Right lobe of liver (tissue), 6 donors: Measurements from ENCODE around the gene TPSAB1. TPM values are rescaled to one million over a fixed set of nuclear protein-coding genes. Genes with fewer than 3 reads are reported as not detected.

Experiments
- ATAC-seq, 4 donors: fragments of 200-7000 bp; cut with Tn5 transposase; one replicate each; pipeline ENCODE4 v1.9.1; 2020; ENCODE audit warnings: mild to moderate bottlenecking in 4 of 4, moderate library complexity in 4 of 4
- DNase-seq, 3 donors: peaks; one replicate each; pipeline ENCODE4 v3.0.0-alpha.2; 2020
- H3K27ac ChIP-seq, 3 donors: fragments of 200-600 bp; one replicate each; pipeline ENCODE4 v1.8.0; 2022
- H3K27me3 ChIP-seq, 2 donors: fragments of 200-600 bp; one replicate each; pipeline ENCODE4 v1.8.0; 2022
- H3K36me3 ChIP-seq, 4 donors: fragments of 200-600 bp; sonication (generic) in 1 of 4; one replicate each; pipeline versions ENCODE4 v1.5.1 to v1.8.0; 2017 to 2022; ENCODE audit warnings: control low read depth in 1 of 4
- H3K4me1 ChIP-seq, 4 donors: fragments of 200-600 bp; sonication (generic) in 1 of 4; one replicate each; pipeline versions ENCODE4 v1.5.1 to v1.8.0; 2017 to 2022; ENCODE audit warnings: control low read depth in 1 of 4
- H3K4me3 ChIP-seq, 3 donors: fragments of 200-600 bp; one replicate each; pipeline ENCODE4 v1.8.0; 2022
- H3K9me3 ChIP-seq, 4 donors: fragments of 200-600 bp; sonication (generic) in 1 of 4; one replicate each; pipeline versions ENCODE4 v1.5.1 to v1.8.0; 2017 to 2022; ENCODE audit warnings: control low read depth in 1 of 4
- POLR2A ChIP-seq: fragments of 450-650 bp; IDR thresholded peaks from one replicate; pipeline ENCODE4 v1.6.1; 2017; ENCODE audit warnings: antibody characterized with exemption, mild to moderate bottlenecking
- WGBS: methylation state at CpG from one replicate; pipeline ENCODE4 v1.1.6; 2018; ENCODE audit warnings: low coverage, low lambda C conversion rate; ENCODE audit not compliant: insufficient coverage; ENCODE audit errors: missing lambda C conversion rate; 5-methylcytosine and 5-hydroxymethylcytosine counted together
- intact Hi-C, 2 donors: fragments of 100-400 bp; cut with DNase I; formaldehyde crosslinking; loops; one replicate each; pipeline versions ENCODE4 v1.11.2 to v1.14.1; 2022
- total RNA-seq, 6 experiments: library from RNA; depleted of rRNA in 2 of 6; stranded (reverse); fragments of >200 nt in 2 of 6; fragmentation: NEBNext Ultra II Directional in 3 of 6; extraction: Animal tissue kit (Norgen Biotek cat#: 25700) in 3 of 6; gene quantifications; one replicate each; pipeline versions ENCODE4 v1.1.0 to v1.2.4, GENCODE V29; 2016 to 2023
- TF ChIP-seq, protein P1 (sequence below), 4 donors: fragments of 200-600 bp in 3 of 4; fragments of 450-650 bp in 1 of 4; IDR thresholded peaks; one replicate each; pipeline versions ENCODE4 v1.5.1 to v1.8.0; 2016 to 2022; ENCODE audit warnings: antibody characterized with exemption in 4 of 4, mild to moderate bottlenecking in 2 of 4
- donor health status: DM: no; HTN: yes; CAD: no.
- donor health status: DM: no; HTN: no; CAD: no.
- donor health status: DM: no; HTN: no; CAD: no.
- donor health status: DM: no; HTN: yes; CAD: no.
- donor health status: DM: no; HTN: yes; CAD: no.

The TPSAB1 gene
- total RNA-seq, 6 experiments from 2014 or later: 0.39 to 1.1 (median 0.81) TPM; not detected in 1

- WGBS: 73% methylated on average over 5 of the region's 9 CpGs
- H3K27me3 ChIP-seq: no peaks in the 10 kb centered on the region
- no peak for DNase-seq
- TF ChIP-seq, protein P1, sequence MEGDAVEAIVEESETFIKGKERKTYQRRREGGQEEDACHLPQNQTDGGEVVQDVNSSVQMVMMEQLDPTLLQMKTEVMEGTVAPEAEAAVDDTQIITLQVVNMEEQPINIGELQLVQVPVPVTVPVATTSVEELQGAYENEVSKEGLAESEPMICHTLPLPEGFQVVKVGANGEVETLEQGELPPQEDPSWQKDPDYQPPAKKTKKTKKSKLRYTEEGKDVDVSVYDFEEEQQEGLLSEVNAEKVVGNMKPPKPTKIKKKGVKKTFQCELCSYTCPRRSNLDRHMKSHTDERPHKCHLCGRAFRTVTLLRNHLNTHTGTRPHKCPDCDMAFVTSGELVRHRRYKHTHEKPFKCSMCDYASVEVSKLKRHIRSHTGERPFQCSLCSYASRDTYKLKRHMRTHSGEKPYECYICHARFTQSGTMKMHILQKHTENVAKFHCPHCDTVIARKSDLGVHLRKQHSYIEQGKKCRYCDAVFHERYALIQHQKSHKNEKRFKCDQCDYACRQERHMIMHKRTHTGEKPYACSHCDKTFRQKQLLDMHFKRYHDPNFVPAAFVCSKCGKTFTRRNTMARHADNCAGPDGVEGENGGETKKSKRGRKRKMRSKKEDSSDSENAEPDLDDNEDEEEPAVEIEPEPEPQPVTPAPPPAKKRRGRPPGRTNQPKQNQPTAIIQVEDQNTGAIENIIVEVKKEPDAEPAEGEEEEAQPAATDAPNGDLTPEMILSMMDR (IDR thresholded peaks at IDR 0.05): no peak
- TF ChIP-seq POLR2A: no peak
- no peaks in the 10 kb centered on the region for H3K36me3 ChIP-seq
- no peak overlapping the region for H3K4me3 ChIP-seq
- H3K4me1 ChIP-seq: no peaks in the 10 kb centered on the region
- intact Hi-C loops: no loop called here
- H3K9me3 ChIP-seq: no peaks in the 10 kb centered on the region
- ATAC-seq: peak in 1 of 4 donors; percentile 18
- no peak overlapping the region for H3K27ac ChIP-seq
These were observed 32.1 kb downstream of the TPSAB1 start for GRCh38 chr16:1272453-1273198.

- no peak overlapping the region for H3K27ac ChIP-seq
- no peaks in the 10 kb centered on the region for H3K4me1 ChIP-seq
- ATAC-seq (no peak), DNase-seq (no peak)
- no peaks in the 10 kb centered on the region for H3K27me3 ChIP-seq
- TF ChIP-seq, protein P1 (IDR thresholded peaks at IDR 0.05): no peak
- TF ChIP-seq POLR2A: no peak
- intact Hi-C loops: no loop called here
- H3K36me3 ChIP-seq: no peaks in the 10 kb centered on the region
- no peaks in the 10 kb centered on the region for H3K9me3 ChIP-seq
- WGBS: 60% methylated on average over 1 of the region's 15 CpGs
- no peak overlapping the region for H3K4me3 ChIP-seq
These were observed 33.3 kb downstream of the TPSAB1 start for GRCh38 chr16:1273816-1274215.

GRCh38 chr16:1274767-1275166 lies 34.3 kb downstream of the TPSAB1 start:
- no peak overlapping the region for H3K27ac ChIP-seq
- DNase-seq (no peak), ATAC-seq (no peak)
- H3K4me3 ChIP-seq: no peak overlapping the region
- H3K36me3 ChIP-seq: no peaks in the 10 kb centered on the region
- no peaks in the 10 kb centered on the region for H3K9me3 ChIP-seq
- no peaks in the 10 kb centered on the region for H3K4me1 ChIP-seq
- WGBS: 89% methylated on average over 5 of the region's 7 CpGs
- TF ChIP-seq, protein P1 (IDR thresholded peaks at IDR 0.05): no peak
- no peak for TF ChIP-seq POLR2A
- intact Hi-C loops: no loop called here
- no peaks in the 10 kb centered on the region for H3K27me3 ChIP-seq

DNA sequence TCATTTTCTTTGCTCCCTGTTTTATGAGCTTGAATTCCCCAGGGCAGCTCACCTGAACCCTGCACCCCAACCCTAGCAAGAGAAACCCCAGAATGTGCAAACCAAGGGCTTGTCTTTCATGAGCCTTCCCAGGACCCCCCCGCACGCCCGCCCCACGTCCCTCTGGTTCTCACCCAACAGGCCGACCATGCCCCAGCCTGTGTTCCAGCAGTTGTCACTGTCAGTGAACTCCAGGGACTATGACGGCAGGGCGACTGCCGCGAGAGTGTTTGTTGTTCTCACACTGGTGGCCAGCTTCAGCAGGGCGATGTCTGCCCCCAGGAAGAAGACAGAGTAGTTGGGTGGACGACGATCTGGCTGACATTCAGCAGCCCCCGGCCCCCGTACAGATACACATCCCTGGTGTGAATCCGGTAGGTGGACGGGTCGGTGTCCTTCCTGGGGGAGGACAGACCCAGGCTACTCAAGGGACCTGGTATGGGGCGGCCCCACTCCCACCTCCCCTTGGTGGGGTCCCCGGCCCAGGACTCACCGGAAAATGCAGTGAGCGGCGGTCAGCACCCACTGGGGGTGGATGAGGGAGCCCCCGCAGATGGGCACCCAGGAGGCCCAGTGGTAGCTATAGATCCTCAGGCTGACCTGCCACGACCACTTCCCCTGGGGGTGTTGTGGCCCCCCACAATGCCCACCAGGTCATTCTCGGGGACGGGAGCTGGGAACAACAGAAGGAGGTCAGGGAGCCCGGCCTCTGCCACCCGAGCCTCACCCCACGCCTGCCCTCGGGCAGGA lies 35.5 kb downstream of the TPSAB1 start:
- intact Hi-C loops: no loop called here
- ATAC-seq (no peak), DNase-seq (no peak)
- Histone ChIP-seq H3K27ac (no peak overlapping the region), H3K27me3 (no peaks in the 10 kb centered on the region), H3K4me3 (no peak overlapping the region), H3K4me1 (no peaks in the 10 kb centered on the region), H3K36me3 (no peaks in the 10 kb centered on the region), H3K9me3 (no peaks in the 10 kb centered on the region)
- WGBS: 59% methylated on average over 10 of the region's 30 CpGs
- TF ChIP-seq, protein P1 (IDR thresholded peaks at IDR 0.05): no peak
- TF ChIP-seq POLR2A: no peak
